Glutamatergic neuron (in vitro differentiated cells): ENCODE results near the gene NAGLU. TPM values are rescaled to one million over a fixed set of nuclear protein-coding genes. Genes with fewer than 3 reads are reported as not detected.

Experiments used
- DNase-seq: peaks from one replicate; pipeline ENCODE4 v3.0.0; 2022
- H3K27ac Mint-ChIP-seq: one replicate; pipeline ENCODE4 v1.8.0; 2020; ENCODE audit warnings: mild to moderate bottlenecking, mixed read lengths, inconsistent platforms; ENCODE audit not compliant: unreplicated experiment
- H3K27me3 Mint-ChIP-seq: one replicate; pipeline ENCODE4 v1.8.0; 2020; ENCODE audit warnings: mild to moderate bottlenecking, moderate library complexity, mixed read lengths, inconsistent platforms; ENCODE audit not compliant: unreplicated experiment
- H3K36me3 Mint-ChIP-seq: one replicate; pipeline ENCODE4 v1.8.0; 2020; ENCODE audit warnings: mild to moderate bottlenecking, mixed read lengths, inconsistent platforms; ENCODE audit not compliant: unreplicated experiment
- H3K4me1 Mint-ChIP-seq: one replicate; pipeline ENCODE4 v1.8.0; 2020; ENCODE audit warnings: mild to moderate bottlenecking, low read depth, mixed read lengths, inconsistent platforms; ENCODE audit not compliant: unreplicated experiment
- H3K4me3 Mint-ChIP-seq: one replicate; pipeline ENCODE4 v1.8.0; 2020; ENCODE audit warnings: mild to moderate bottlenecking, mixed read lengths, inconsistent platforms; ENCODE audit not compliant: unreplicated experiment
- H3K9me3 Mint-ChIP-seq: one replicate; pipeline ENCODE4 v1.8.0; 2020; ENCODE audit warnings: mild to moderate bottlenecking, moderate library complexity, mixed read lengths, inconsistent platforms; ENCODE audit not compliant: unreplicated experiment
- total RNA-seq: library from RNA; stranded (reverse); fragmentation: NEBNext Ultra II Directional; extraction: Animal tissue kit (Norgen Biotek cat#: 25700); gene quantifications from one replicate; pipeline ENCODE4 v1.2.1, GENCODE V29; 2021; ENCODE audit not compliant: unreplicated experiment
- TF ChIP-seq, protein P1 (sequence below): fragments of 200-600 bp; sonication (generic); IDR thresholded peaks from one replicate; pipeline ENCODE4 v1.5.0; 2021; ENCODE audit not compliant: partially characterized antibody, unreplicated experiment

NAGLU gene
- total RNA-seq, 1 donor from 2014 or later, result 42.8 TPM

DNA sequence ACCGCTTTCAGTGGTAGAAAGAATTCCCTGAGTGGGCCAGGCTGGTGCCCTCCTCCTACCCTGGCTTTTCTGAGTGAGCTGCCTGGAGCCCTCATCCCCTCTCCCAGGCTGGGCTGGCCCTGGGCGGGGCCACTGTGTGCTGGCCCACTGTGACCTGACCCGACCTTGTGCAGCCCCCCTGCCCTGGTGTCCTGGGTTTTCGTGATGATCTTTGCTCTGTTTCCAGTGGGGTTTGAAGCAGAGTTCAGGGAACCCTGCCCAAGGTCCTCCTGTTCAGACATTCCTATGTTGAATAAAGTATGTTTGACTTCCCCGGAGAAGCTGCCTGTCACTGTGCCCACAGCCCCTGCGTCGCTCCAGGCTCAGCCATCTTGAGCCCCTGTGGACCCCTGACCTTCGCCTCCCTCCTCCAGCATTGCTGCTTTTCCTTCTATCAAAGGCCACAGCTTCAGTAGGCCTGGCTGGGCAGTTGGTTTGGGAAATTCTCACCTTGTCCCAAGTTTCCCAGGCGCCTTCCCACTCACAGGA, 13.7 kb upstream of the NAGLU start:
- peaks cover 35% of the 10 kb centered on the region for H3K4me1 Mint-ChIP-seq
- no peak overlapping the region for H3K4me3 Mint-ChIP-seq
- TF ChIP-seq, protein P1, sequence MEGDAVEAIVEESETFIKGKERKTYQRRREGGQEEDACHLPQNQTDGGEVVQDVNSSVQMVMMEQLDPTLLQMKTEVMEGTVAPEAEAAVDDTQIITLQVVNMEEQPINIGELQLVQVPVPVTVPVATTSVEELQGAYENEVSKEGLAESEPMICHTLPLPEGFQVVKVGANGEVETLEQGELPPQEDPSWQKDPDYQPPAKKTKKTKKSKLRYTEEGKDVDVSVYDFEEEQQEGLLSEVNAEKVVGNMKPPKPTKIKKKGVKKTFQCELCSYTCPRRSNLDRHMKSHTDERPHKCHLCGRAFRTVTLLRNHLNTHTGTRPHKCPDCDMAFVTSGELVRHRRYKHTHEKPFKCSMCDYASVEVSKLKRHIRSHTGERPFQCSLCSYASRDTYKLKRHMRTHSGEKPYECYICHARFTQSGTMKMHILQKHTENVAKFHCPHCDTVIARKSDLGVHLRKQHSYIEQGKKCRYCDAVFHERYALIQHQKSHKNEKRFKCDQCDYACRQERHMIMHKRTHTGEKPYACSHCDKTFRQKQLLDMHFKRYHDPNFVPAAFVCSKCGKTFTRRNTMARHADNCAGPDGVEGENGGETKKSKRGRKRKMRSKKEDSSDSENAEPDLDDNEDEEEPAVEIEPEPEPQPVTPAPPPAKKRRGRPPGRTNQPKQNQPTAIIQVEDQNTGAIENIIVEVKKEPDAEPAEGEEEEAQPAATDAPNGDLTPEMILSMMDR, result no peak

DNA sequence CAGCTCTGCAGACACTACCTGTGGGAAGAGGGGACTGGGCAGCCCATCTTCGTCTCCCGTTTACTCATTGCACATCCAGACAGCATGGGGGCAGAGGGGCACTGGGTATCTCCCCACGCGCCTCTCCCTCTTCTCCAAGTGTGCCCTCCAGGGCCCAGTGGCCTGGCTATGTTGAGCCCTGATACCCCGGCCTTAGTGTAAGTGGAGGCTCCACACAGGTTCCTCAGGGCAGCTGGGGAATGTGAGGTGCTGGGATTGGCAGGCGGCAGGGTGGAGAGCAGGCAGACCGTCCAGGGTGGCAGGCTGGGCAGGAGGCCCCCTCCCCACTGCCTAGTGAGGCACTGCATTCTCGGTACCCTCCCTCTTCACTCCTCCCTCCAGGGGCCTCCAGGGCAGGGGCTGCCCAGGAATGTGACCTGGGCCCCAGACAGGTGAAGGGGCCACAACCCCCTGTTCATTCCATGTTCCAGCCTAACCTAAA, 13.2 kb upstream of the NAGLU start:
- TF ChIP-seq, protein P1, result no peak
- peak overlapping the region; percentile 8 for H3K27ac Mint-ChIP-seq
- peaks cover 34% of the 10 kb centered on the region for H3K4me1 Mint-ChIP-seq
- no peak for DNase-seq
- no peak overlapping the region for H3K4me3 Mint-ChIP-seq
- peaks cover 3% of the 10 kb centered on the region for H3K27me3 Mint-ChIP-seq
- peaks cover 4% of the 10 kb centered on the region for H3K9me3 Mint-ChIP-seq
- no peaks in the 10 kb centered on the region for H3K36me3 Mint-ChIP-seq

More for the DNA sequence above, 13.7 kb upstream of the NAGLU start:
- Mint-ChIP-seq H3K27me3 (peaks cover 3% of the 10 kb centered on the region), H3K9me3 (peaks cover 4% of the 10 kb centered on the region), H3K27ac (no peak overlapping the region), H3K36me3 (no peaks in the 10 kb centered on the region)
- no peak for DNase-seq

DNA sequence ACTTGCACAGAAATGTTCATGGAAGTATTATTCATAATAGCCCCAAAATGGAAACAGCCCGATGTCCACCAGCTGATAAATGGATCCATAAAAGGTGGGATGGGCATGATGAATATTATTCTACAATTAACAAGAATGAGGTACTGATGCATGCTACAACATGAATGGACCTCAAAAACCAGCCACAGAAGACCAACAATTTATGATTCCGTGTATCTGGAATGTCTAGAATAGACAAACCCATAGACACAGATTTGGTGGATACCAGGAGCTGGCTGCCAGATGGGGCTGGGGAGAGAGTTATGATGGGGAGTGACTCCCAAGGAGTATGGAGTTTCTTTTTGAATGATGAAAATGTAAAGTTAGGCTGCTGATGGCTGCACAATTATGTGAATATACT, 10.8 kb upstream of the NAGLU start:
- TF ChIP-seq, protein P1, result no peak
- no peak overlapping the region for H3K27ac Mint-ChIP-seq

DNA sequence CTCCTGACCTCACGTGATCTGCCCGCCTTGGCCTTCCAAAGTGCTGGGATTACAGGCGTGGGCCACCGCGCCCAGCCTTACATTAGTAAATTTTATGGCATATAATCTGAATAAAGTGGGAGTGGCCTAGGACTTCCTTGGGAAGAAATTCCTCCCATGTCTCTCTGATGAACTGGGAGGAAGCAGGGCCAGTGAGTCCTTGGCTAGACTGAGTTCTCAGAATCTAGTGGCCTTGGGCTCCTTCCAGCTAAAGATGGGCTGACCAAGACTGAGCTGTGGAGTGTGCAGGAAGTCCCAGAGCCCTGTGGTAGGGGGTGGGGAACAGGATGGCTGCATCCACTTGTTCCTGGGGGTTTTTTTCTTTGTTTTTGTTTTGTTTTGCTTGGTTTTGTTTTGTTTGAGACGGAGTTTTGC, 10.0 kb upstream of the NAGLU start:
- Mint-ChIP-seq H3K27me3 (peaks cover 3% of the 10 kb centered on the region), H3K9me3 (peaks cover 4% of the 10 kb centered on the region), H3K4me1 (peaks cover 11% of the 10 kb centered on the region), H3K4me3 (no peak overlapping the region), H3K36me3 (no peaks in the 10 kb centered on the region), H3K27ac (no peak overlapping the region)
- no peak for DNase-seq
- TF ChIP-seq, protein P1, result no peak

More for the DNA sequence above, 10.8 kb upstream of the NAGLU start:
- no peak for DNase-seq
- Mint-ChIP-seq H3K36me3 (no peaks in the 10 kb centered on the region), H3K27me3 (peaks cover 3% of the 10 kb centered on the region), H3K9me3 (peaks cover 7% of the 10 kb centered on the region), H3K4me3 (no peak overlapping the region), H3K4me1 (peaks cover 16% of the 10 kb centered on the region)

DNA sequence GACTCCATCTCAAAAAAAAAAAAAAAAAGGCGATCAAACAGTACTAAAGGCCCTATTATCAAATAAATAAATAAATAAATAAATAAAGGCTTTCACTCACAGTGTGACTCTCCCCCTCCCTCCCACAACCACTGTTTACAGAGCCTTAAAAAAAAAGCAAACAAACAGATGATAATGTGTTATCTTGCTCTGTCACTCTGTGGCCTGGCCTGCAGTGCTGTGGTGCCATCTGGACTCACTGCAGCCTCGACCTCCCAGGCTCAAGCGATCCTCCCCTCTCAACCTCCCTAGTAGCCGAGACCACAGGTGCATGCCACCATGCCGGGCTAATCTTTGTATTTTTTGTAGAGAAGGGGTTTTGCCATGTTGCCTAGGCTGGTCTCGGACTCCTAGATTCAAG, 8.1 kb upstream of the NAGLU start:
- Mint-ChIP-seq H3K4me3 (no peak overlapping the region), H3K27me3 (no peaks in the 10 kb centered on the region), H3K27ac (no peak overlapping the region), H3K9me3 (peaks cover 6% of the 10 kb centered on the region), H3K36me3 (no peaks in the 10 kb centered on the region), H3K4me1 (peaks cover 6% of the 10 kb centered on the region)
- no peak for DNase-seq
- TF ChIP-seq, protein P1, result no peak
